Fibroblast of peridontal ligament (primary cell): ENCODE results near the gene HMCES.
"Not testable (repeated sequence)": the region's sequence is repeated elsewhere in the genome, so short reads cannot be mapped to it uniquely, and the experiment has no call there.

Source experiments
- DNase-seq: peaks from one replicate; pipeline ENCODE4 v3.0.0-alpha.2; 2010; ENCODE audit errors: extremely low read depth

The HMCES gene

DNA sequence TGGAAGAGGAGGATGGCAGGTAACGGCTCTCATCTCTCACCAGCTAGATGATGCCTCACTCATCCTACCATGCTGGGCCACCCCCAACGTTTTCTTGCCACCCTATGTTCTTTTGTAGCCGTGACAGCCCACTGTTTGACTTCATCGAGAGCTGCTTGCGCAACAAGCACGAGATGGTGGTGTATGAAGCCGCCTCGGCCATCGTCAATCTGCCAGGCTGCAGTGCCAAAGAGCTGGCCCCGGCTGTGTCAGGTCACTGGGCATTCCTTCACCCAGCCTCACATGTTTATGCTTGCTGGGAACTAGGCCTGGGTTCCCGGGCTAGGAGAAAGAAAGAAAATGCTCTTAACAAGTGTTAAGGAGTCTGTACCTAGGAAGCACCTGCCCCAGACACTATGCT lies 21.1 kb upstream of the HMCES start:
- no peak for DNase-seq

DNA sequence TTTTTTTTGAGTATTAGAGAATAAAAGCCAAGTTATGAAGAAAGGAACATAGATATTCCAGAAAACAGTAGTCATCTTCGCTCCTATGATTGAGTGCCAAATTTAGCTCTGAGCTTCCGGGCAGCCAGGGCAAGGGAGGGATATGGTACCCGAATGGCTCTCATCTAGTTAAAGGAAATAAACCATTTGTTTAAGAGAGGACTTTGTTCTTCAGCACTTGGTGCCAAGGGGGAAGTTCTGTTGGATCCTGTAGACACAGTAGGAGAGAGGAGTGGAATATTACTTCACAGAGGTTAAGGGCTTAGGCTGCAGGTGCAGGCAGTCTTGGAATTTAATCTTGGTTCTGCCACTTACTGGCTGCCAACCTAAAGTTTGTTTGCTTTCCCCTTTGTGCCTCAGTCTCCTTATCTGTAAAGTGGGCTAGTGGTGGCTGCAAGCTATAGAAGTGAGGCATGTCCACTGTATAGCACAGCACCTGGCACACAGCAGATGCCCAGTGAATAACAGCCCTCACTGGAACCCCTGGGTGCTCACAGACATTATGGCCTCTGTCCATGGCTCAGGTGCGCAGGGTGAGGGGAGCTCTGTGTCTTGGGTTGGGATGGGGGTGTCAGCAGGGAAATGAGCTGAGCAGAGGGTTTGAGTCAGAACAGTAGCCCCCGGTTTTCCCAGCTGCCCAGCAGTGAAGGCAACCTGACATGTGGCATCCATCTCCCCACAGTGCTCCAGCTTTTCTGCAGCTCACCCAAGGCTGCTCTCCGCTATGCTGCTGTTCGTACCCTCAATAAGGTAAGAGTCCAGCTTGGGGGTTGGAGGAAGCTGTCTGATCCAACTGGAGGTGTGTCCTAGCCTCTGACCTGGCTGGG lies 18.8 kb upstream of the HMCES start:
- no peak for DNase-seq

DNA sequence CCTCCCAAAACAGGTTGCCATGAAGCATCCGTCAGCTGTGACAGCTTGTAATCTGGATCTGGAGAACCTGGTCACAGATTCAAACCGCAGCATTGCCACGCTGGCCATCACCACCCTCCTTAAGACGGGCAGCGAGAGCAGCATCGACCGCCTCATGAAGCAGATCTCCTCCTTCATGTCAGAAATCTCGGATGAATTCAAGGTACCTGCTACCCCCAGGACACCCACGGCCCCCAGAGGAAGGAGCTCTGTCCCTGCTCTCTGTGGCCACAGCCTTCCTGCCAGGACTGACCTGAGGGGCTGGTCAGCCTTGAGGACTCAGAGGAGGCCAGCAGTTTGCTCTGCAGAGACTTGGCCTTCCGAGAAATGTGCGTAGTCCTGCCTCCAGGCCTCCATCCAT lies 18.1 kb upstream of the HMCES start:
- no peak for DNase-seq

DNA sequence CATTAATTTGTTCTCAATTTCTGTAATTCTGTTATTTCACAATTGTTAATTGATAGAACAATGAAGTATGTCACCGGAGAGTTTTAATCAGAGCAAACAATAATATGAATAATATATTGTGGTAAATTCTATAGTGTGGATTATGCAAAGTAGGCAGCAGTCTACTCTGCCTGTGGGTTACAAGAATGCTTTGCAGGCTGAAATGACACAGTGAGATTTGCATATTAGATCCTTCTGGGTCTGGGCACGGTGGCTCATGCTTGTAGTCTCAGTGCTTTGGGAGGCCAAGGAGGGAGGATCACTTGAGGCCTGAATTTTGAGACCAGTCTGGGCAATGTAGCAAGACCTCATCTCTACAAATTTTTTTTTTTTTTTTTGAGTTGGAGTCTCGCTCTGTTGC lies 16.8 kb upstream of the HMCES start:
- DNase-seq, result no peak

DNA sequence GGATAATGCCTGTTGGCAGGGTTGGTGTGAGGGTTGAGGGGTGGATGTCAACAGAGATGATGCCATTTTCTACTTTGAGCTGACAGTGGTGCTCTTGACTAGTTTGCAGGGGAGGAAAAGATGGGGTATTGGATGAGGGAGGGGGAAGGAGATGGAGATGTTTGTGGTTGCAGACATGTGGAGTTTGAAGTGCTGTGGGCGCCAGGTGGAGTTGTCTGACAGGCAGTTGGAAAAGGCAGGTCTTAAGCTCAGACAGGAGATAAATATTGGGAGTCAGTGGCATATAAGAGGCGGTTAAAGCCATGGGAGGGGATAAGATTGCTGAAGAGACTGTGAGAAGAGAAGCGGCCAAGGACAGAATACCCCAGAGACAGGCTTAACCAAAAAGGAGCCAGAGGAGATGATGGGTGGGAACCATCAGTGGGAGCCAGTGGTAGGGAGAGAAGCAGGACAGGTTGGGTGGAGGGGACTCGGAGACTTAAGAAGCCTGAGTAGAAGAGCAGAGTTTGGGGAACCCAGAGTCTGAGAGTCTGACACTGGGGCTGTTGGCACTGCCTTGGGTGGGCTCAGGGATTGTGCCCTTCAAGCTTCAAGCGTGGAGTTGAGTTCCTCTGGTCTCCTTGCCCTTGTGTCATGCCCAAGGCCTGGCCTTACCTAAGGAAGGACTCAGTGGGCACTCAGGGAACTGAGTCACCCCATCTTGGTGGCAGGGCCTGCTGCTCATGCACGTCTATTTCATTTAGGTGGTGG lies 15.3 kb upstream of the HMCES start:
- DNase-seq, result no peak

DNA sequence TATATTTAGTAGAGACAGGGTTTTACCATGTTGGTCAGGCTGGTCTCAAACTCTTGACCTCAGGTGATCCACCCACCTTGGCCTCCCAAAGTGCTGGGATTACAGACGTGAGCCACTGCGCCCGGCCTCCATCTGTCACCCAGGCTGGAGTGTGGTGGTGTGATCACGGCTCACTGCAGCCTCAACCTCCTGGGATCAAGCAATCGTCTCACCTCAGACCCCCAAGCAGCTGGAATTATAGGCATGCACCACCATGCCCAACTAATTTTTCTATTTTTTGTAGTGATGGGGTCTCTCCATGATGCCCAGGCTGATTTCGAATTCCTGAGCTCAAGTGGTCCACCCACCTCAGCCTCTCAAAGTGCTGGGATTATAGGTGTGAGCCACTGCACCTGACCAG lies 13.7 kb upstream of the HMCES start:
- not testable (repeated sequence) for DNase-seq

DNA sequence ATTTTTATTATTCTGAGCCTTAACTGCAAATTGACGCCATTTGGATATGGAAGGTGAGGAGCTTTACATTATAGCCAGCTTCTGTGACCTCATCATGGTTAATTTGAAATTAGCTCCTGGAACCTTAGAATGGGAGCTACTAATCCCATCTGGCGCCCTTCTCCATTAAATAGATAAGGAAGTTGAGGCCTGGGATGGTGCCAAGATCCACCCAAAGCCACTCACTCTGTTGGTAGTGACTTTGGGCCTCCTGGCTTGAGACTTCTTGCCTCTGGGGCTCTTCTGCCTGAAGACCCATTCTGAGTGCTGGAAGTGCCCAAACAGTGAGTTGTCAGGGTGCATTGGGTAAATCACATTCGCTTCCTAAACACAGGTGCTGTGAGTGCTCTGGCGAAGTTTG lies 12.0 kb upstream of the HMCES start:
- no peak for DNase-seq

DNA sequence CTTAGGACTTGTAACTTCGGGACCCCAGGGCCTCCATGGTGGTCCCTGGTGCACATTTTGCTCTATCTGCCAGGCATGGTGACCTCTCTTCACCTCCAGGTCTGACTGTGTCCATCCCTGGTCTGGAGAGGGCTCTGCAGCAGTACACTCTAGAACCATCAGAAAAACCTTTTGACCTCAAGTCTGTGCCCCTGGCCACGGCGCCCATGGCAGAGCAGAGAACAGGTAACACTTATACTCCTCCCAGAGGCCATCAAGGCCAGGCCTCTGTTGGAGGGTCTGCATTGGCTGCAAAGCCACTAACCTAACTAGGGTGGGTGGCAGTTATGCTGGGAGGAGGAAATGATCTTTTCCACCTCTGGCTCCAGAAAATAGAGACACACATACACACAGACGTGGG lies 10.3 kb upstream of the HMCES start:
- DNase-seq, result no peak

DNA sequence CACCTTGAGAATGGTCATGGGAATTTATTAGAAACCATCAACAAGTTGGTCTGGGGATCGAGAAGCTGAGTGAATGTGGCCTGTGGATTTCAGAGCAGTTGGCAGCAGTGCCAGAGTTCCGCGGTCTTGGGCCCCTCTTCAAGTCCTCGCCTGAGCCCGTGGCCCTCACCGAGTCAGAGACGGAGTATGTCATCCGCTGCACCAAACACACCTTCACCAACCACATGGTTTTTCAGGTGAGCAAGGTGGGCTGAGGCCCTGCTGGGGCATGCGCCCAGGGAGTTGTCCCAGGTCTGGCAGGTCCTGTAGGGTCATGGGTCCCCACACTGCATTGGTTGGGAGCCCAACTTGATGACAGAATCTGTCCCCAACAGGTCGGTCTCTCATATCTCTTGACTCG lies 7.0 kb upstream of the HMCES start:
- DNase-seq, result no peak

DNA sequence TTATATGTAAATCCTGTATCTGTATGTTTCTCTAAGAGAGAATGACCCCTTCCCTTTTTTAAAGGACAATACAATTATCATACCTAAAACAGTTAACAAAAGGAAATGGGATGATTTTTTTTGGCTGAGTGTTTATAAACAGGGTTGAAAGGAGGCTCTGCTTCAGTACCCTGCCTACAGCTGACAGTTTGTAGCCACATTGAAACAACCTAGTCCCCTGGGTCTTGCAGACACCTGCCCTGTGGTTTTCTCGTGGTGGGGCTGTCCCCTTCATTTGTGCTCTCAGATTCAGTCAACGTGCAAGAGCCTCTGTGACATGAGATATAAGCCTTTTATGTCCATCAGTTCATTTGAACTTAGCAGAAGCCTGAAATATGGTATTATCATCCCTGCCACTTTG lies 2.3 kb upstream of the HMCES start:
- DNase-seq, result no peak

DNA sequence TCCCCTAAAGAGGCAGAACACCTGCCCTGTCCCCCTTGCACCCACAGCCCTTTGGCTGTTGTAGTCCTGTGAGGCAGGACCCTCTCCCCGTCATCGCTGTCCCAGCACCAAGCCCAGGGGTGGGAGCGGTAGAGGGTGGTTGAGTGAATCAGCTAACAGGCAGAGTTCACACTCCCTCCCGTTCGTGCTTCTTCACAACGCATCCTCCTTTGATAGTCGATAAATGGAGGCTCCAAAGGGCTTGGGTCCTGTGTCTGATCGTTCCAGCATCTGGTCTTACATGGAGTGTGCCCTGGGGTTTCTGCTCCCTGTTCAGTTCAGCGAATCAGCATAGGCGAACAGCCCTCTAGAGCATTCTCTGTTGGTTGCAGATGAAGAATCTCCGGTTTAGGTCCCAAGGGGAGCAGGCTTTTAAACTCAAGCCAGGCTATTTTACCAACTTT lies 820 bp upstream of the HMCES start:
- DNase-seq, result peak; percentile 63

DNA sequence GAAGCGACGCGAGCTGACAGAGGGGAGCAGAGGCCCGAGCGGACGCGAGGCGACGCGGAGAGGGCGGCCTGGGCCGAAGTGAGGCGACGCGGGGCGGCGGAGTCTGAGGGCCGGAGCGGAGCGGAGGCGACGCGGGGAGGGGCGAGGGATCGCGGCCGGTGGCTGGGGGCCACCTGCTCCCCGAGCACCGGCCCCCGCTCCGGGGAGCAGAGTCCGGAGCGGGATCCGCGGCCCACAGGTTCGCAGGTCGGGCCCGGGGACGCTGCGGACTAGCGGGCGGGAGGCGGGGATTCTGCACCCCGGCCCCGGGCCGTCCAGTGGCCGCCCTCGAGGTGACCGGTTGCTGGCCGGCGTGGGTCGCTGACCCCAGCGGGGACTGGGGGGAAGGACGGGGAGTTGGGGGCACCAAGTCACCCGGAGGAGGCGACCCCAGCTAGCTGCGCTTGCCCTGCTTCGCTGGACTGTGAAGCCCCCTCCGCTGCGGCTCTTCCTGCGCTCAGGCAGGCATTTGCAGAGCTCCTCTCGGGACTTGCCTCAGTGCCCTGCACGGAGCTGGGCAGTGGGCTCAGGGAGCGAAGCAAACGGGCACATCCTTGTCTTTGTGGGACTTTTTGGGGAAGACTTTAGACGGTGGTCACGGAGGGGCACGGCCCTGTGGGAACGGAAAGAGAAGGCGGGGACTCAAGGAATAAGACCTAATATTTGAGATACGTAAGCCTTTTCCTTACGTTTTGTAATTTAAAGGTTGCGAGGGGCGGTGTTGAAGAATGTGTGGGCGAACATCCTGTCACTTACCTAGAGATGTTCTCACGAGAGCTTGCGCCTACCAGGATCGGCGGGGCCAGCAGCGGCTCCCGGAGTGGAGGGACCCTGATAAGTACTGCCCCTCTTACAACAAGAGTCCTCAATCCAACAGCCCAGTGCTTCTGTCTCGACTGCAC lies 566 bp downstream of the HMCES start:
- DNase-seq, result peak; percentile 38

DNA sequence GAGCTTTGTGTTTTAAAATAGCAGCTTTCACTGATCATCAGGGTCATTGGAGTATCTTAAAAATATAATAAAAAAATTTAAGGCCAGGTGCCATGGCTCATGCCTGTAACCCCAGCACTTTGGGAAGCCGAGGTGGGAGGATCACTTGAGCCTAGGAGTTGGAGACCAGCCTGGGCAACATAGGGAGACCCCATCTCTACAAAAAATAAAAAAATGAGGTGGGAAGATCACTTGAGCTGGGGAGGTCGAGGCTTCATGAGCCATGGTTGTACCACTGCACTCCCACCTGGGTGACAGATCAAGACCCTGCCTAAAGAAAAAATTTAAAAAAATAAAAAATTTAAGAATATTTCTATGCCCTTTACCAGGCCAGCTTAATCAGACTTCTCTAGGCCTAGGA lies 1.5 kb downstream of the HMCES start:
- no peak for DNase-seq

DNA sequence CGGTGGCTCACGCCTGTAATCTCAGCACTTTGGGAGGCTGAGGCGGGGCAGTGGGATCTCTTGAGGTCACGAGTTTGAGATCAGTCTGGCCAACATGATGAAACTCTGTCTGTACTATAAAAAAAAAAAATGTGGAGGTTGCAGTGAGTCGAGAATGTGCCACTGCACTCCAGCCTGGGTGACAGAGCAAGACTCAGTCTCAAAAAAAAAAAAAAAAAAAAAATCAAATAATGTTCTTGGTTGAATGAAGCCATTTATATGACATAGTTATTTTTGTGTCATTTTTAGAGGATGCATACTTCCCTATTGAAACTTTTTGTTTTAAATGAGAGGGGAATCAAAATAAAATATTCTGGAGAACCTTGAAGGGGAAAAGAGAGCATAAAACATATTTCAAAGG lies 3.1 kb downstream of the HMCES start:
- no peak for DNase-seq

DNA sequence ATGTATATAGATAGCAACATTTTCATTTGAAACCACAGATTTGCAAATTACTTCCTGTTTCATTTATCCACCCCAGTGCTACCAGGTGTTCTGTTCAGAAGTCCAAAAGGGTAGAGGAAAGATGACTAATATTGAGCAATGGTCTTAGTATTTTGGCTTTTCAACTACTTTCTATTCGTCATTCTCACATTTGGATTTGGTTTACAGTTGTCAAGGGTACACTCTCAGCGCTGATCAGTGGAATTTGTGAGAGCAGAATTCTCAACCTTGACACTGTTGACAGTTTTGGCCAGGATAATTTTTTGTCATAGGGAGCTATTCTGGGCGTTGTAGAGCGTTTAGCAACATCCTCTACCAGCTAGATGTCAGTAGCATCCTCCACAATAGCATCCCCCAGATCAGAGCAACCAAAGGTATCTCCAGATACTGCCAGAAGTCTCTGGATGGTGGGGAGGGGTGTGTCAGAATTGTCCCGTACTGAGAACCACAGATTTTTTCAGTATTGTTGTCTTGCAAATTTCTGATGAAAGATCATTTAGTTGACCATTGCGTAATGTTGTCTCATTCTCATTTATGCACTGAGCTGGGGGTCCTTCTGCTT lies 4.2 kb downstream of the HMCES start:
- peak; percentile 36 for DNase-seq

DNA sequence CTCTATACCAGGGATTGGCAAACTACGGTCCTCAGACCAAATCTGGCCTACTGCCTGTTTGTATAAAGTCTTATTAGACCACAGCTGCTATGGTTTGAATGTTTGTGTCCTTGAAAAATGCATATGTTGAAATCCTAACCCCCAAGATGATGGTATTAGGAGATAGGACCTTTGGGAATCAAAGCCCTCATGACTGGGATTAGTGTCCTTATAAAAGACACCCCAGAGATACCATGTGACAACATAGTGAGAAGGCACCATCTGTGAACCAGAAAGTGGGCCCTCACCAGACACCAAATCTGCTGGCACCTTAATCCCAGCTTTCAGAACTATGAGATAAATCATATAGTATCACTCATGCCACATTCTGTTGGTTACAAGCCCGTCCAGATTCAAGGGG lies 7.4 kb downstream of the HMCES start:
- DNase-seq, result no peak

DNA sequence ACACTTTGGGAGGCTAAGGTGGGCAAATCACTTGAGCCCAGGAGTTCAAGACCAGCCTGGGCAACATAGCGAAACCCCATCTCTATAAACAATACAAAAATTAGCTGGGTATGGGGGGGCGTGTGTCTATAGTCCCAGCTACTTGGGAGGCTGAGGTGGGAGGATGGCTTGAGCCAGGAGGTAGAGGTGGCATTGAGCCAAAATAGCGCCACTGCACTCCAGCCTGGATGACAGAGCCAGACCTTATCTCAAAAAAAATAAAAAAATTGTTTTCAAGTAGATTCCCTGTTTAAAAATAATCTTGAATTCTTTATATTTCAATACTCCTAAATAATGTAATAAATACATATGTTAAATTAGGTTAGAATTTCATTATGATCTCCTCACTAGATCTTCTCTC lies 9.8 kb downstream of the HMCES start:
- no peak for DNase-seq

DNA sequence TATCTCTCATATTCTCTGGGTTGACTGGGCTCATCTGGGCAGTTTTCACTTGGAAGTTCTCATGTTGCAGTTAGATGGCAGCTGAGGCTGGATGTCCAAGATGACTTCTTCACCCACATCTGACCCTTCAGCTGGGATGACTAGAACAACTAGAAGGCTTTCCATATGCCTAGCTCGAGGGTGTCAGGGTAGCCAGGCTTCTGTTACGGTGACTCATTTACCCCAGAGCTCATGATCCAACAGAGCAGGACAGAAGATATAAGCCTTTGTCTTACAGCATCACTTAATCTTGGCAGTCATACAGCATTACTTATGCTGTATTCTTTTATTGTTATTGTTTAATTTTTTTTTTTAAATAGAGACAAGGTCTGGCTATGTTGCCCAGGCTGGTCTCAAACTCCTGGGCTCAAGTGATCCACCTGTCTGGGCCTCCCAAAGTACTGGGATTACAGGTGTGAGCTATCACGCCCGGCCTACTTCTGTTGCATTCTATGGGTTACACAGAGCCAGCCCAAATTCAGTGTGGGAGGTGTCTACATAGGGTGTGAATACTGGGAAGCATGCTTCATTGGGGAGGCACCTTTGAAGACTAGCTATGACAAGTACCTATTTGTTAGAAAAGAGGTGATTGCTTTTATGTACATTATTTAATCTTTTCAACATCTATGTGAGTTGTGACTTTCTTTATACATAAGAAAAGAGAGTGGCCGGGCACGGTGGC lies 10.7 kb downstream of the HMCES start:
- peak; percentile 81 for DNase-seq

DNA sequence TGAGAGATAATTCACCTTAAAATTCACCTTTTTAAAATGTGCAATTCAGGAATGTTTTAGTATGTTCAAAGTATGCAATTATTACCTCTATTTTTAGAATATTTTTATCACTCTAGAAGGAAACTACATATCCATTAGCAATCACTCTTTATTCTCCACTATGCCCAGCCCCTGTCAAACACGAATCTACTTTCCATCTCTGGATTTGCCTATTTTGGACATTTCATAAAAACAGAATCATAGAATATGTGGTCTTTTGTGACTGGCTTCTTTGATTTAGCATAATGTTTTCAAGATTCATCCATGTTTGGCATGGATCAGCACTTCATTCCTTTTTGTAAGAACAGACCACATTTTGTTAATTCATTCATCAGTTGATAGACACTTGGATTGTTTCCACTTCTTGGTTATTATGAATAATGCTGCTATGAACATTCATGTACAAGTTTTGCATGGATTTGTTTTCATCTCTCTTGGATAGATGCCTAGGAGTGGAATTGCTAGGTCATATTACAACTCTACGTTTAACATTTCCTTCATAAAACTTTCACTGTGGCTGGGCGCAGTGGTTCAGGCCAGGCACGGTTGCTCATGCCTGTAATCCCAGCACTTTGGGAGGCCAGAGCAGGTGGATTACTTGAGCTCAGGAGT lies 12.7 kb downstream of the HMCES start:
- peak; percentile 78 for DNase-seq

DNA sequence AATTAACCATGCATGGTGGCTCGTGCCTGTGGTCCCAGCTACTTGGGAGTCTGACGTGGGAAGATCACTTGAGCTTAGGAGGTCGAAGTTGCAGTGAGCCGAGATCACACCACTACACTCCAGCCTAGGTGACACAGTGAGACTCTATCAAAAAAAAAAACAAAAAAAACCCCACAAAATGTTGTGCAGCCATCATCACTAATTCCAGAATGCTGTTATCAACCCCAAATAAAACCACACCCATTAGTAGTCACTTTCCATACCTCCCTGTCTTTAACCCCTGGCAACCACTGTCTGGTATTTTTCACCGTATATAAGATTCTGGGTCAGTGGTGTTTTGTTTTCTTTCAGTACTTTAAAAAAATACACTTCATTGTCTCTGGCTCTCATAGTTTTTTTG lies 16.6 kb downstream of the HMCES start:
- DNase-seq, result no peak
